Glutamatergic neuron (in vitro differentiated cells): ENCODE results near the gene ADGRA3. TPM values are rescaled to one million over a fixed set of nuclear protein-coding genes. Genes with fewer than 3 reads are reported as not detected.

Experiments used
- DNase-seq: peaks from one replicate; pipeline ENCODE4 v3.0.0; 2022
- H3K27ac Mint-ChIP-seq: one replicate; pipeline ENCODE4 v1.8.0; 2020; ENCODE audit warnings: mild to moderate bottlenecking, mixed read lengths, inconsistent platforms; ENCODE audit not compliant: unreplicated experiment
- H3K27me3 Mint-ChIP-seq: one replicate; pipeline ENCODE4 v1.8.0; 2020; ENCODE audit warnings: mild to moderate bottlenecking, moderate library complexity, mixed read lengths, inconsistent platforms; ENCODE audit not compliant: unreplicated experiment
- H3K36me3 Mint-ChIP-seq: one replicate; pipeline ENCODE4 v1.8.0; 2020; ENCODE audit warnings: mild to moderate bottlenecking, mixed read lengths, inconsistent platforms; ENCODE audit not compliant: unreplicated experiment
- H3K4me1 Mint-ChIP-seq: one replicate; pipeline ENCODE4 v1.8.0; 2020; ENCODE audit warnings: mild to moderate bottlenecking, low read depth, mixed read lengths, inconsistent platforms; ENCODE audit not compliant: unreplicated experiment
- H3K4me3 Mint-ChIP-seq: one replicate; pipeline ENCODE4 v1.8.0; 2020; ENCODE audit warnings: mild to moderate bottlenecking, mixed read lengths, inconsistent platforms; ENCODE audit not compliant: unreplicated experiment
- H3K9me3 Mint-ChIP-seq: one replicate; pipeline ENCODE4 v1.8.0; 2020; ENCODE audit warnings: mild to moderate bottlenecking, moderate library complexity, mixed read lengths, inconsistent platforms; ENCODE audit not compliant: unreplicated experiment
- total RNA-seq: library from RNA; stranded (reverse); fragmentation: NEBNext Ultra II Directional; extraction: Animal tissue kit (Norgen Biotek cat#: 25700); gene quantifications from one replicate; pipeline ENCODE4 v1.2.1, GENCODE V29; 2021; ENCODE audit not compliant: unreplicated experiment
- TF ChIP-seq, protein P1 (sequence below): fragments of 200-600 bp; sonication (generic); IDR thresholded peaks from one replicate; pipeline ENCODE4 v1.5.0; 2021; ENCODE audit not compliant: partially characterized antibody, unreplicated experiment

ADGRA3 gene
- total RNA-seq, 1 donor from 2014 or later: 76.2 TPM

DNA sequence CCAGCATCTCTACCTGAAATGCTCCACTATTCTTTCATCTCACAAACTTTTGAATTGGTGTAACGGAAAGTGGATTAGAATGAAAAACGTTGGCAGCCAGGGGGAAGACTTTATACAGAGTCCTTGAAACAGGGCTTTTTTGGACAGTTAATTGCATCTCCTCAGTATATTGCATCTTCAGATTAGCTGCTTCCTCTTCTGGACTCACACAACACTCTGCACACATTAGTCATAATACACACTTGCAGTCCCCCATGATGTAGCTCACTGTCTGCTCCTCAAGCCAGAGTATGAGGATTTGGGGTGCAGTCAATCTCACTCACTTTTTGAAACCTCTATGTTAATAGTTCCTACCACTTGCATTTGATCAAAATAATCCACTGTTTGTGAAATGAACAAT is 101.0 kb downstream of the ADGRA3 start:
- TF ChIP-seq, protein P1, sequence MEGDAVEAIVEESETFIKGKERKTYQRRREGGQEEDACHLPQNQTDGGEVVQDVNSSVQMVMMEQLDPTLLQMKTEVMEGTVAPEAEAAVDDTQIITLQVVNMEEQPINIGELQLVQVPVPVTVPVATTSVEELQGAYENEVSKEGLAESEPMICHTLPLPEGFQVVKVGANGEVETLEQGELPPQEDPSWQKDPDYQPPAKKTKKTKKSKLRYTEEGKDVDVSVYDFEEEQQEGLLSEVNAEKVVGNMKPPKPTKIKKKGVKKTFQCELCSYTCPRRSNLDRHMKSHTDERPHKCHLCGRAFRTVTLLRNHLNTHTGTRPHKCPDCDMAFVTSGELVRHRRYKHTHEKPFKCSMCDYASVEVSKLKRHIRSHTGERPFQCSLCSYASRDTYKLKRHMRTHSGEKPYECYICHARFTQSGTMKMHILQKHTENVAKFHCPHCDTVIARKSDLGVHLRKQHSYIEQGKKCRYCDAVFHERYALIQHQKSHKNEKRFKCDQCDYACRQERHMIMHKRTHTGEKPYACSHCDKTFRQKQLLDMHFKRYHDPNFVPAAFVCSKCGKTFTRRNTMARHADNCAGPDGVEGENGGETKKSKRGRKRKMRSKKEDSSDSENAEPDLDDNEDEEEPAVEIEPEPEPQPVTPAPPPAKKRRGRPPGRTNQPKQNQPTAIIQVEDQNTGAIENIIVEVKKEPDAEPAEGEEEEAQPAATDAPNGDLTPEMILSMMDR: no peak
- peaks cover 49% of the 10 kb centered on the region for H3K4me1 Mint-ChIP-seq
- peaks cover 11% of the 10 kb centered on the region for H3K9me3 Mint-ChIP-seq
- peaks cover 8% of the 10 kb centered on the region for H3K27me3 Mint-ChIP-seq
- peak overlapping the region; percentile 78 for H3K27ac Mint-ChIP-seq
- peaks cover 5% of the 10 kb centered on the region for H3K36me3 Mint-ChIP-seq
- DNase-seq: no peak
- peak overlapping the region; percentile 40 for H3K4me3 Mint-ChIP-seq

GRCh38 chr4:22413471-22413870 is 102.4 kb downstream of the ADGRA3 start:
- Mint-ChIP-seq H3K27me3 (peaks cover 8% of the 10 kb centered on the region), H3K36me3 (peaks cover 5% of the 10 kb centered on the region), H3K4me1 (peaks cover 43% of the 10 kb centered on the region), H3K9me3 (peaks cover 11% of the 10 kb centered on the region), H3K27ac (peak overlapping the region; percentile 95), H3K4me3 (peak overlapping the region; percentile 44)
- TF ChIP-seq, protein P1: no peak
- DNase-seq: no peak

DNA sequence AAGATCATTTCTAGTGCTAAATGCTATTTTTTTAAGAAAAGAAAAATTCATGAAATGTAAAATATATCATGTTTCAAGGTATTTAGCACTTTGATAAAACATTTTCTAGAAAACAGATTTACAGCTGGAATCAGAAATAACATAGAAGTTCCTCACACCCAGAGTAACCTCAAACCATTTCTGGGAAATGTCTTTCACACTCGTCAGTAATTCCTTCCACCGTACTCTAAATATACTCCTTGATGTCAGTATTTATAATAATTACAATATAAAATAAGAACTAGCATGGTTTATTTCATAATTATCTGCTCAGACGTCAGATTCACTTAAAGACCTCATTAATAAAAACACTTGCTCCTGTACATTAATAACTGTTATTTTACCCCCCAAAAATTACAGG is 103.9 kb downstream of the ADGRA3 start:
- TF ChIP-seq, protein P1: no peak
- Mint-ChIP-seq H3K4me1 (peaks cover 29% of the 10 kb centered on the region), H3K27ac (peak overlapping the region; percentile 52), H3K36me3 (no peaks in the 10 kb centered on the region), H3K9me3 (peaks cover 8% of the 10 kb centered on the region), H3K4me3 (peak overlapping the region; percentile 9), H3K27me3 (peaks cover 8% of the 10 kb centered on the region)
- no peak for DNase-seq

GRCh38 chr4:22410645-22411247 is 105.1 kb downstream of the ADGRA3 start:
- Mint-ChIP-seq H3K27me3 (peaks cover 4% of the 10 kb centered on the region), H3K4me3 (no peak overlapping the region), H3K36me3 (peaks cover 3% of the 10 kb centered on the region), H3K9me3 (peaks cover 4% of the 10 kb centered on the region), H3K4me1 (peaks cover 23% of the 10 kb centered on the region), H3K27ac (peak overlapping the region; percentile 62)
- TF ChIP-seq, protein P1: peak; percentile 65
- DNase-seq: no peak

GRCh38 chr4:22408474-22408873 is 107.4 kb downstream of the ADGRA3 start:
- Mint-ChIP-seq H3K9me3 (peaks cover 4% of the 10 kb centered on the region), H3K36me3 (peaks cover 3% of the 10 kb centered on the region), H3K27ac (no peak overlapping the region), H3K27me3 (peaks cover 4% of the 10 kb centered on the region), H3K4me3 (no peak overlapping the region), H3K4me1 (peaks cover 14% of the 10 kb centered on the region)
- TF ChIP-seq, protein P1: no peak
- no peak for DNase-seq
